WTC11 (cell line): ENCODE measurements around the gene FLT1.

Experiments used
- CREB1 ChIP-seq: sonication (generic); formaldehyde crosslinking; IDR thresholded peaks from 2 replicates; pipeline ENCODE4 v1.8.0; 2023; ENCODE audit warnings: mild to moderate bottlenecking, missing genetic modification reagents
- MXD4 ChIP-seq: fragments of 250-450 bp; sonication (Bioruptor Pico); IDR thresholded peaks from 2 replicates; pipeline ENCODE4 v1.8.0; 2021; ENCODE audit warnings: mild to moderate bottlenecking, moderate library complexity, borderline replicate concordance
- NR3C1 ChIP-seq: sonication (generic); formaldehyde crosslinking; conservative IDR thresholded peaks from 2 replicates; pipeline ENCODE4 v1.8.1; 2023; ENCODE audit warnings: low read depth, mild to moderate bottlenecking, missing genetic modification reagents
- TF ChIP-seq, protein P1 (sequence below): fragments of 200-600 bp; IDR thresholded peaks from 2 replicates; pipeline ENCODE4 v1.8.0; 2022; ENCODE audit warnings: antibody characterized with exemption
- TF ChIP-seq, protein P2 (sequence below): sonication (generic); formaldehyde crosslinking; IDR thresholded peaks from 2 replicates; pipeline ENCODE4 v1.8.0; 2022; ENCODE audit warnings: mild to moderate bottlenecking, missing genetic modification reagents

DNA sequence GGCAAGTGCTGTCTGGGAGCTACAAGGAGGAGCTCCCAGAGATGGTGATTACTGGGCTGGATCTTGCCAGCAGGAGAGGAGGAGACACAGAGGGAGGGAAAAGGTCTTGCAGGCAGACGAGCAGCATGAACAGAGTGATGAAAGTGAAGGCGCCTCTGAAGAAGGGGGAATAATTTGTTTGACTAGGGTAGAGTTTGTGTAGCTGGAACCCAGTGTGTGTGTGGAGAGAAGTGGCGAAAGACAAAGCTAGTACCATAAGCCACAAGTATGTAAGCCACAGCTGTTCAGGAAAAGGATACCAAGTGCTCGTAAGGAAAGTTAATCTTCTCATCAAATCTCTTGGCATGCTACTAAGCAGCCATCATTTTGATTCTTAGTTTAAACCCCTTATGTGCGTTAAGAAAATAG, 5.4 kb downstream of the FLT1 start:
- TF ChIP-seq, protein P1, sequence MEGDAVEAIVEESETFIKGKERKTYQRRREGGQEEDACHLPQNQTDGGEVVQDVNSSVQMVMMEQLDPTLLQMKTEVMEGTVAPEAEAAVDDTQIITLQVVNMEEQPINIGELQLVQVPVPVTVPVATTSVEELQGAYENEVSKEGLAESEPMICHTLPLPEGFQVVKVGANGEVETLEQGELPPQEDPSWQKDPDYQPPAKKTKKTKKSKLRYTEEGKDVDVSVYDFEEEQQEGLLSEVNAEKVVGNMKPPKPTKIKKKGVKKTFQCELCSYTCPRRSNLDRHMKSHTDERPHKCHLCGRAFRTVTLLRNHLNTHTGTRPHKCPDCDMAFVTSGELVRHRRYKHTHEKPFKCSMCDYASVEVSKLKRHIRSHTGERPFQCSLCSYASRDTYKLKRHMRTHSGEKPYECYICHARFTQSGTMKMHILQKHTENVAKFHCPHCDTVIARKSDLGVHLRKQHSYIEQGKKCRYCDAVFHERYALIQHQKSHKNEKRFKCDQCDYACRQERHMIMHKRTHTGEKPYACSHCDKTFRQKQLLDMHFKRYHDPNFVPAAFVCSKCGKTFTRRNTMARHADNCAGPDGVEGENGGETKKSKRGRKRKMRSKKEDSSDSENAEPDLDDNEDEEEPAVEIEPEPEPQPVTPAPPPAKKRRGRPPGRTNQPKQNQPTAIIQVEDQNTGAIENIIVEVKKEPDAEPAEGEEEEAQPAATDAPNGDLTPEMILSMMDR: no peak
- TF ChIP-seq NR3C1 (CRISPR knock-in tag): no peak
- no peak for TF ChIP-seq MXD4 (CRISPR knock-in tag)
- TF ChIP-seq, protein P2, sequence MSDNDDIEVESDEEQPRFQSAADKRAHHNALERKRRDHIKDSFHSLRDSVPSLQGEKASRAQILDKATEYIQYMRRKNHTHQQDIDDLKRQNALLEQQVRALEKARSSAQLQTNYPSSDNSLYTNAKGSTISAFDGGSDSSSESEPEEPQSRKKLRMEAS (CRISPR knock-in tag): no peak
- no peak for TF ChIP-seq CREB1 (CRISPR knock-in tag)
